ENCODE data around the gene LTN1.

The LTN1 gene

GRCh38 chr21:28928578-28929420 is 63.9 kb downstream of the LTN1 start:
- no peak for DNase-seq

- DNase-seq = no peak
These were observed 65.5 kb downstream of the LTN1 start for GRCh38 chr21:28927130-28927529.

- DNase-seq = no peak
These were observed 69.2 kb downstream of the LTN1 start for GRCh38 chr21:28923439-28923975.

- no peak for DNase-seq
These were observed 70.3 kb downstream of the LTN1 start for GRCh38 chr21:28922368-28922767.

- DNase-seq = no peak
These were observed 76.4 kb downstream of the LTN1 start for GRCh38 chr21:28916150-28916893.

- no peak for DNase-seq
These were observed 79.6 kb downstream of the LTN1 start for GRCh38 chr21:28913071-28913470.

GRCh38 chr21:28910280-28910887 is 82.3 kb downstream of the LTN1 start:
- DNase-seq = no peak

- DNase-seq = no peak
These were observed 84.3 kb downstream of the LTN1 start for GRCh38 chr21:28908351-28908750.

- no peak for DNase-seq
These were observed 85.8 kb downstream of the LTN1 start for GRCh38 chr21:28906841-28907240.

GRCh38 chr21:28906236-28906635 is 86.4 kb downstream of the LTN1 start:
- DNase-seq = no peak

GRCh38 chr21:28904961-28905435 is 87.7 kb downstream of the LTN1 start:
- DNase-seq = no peak

- no peak for DNase-seq
These were observed 89.2 kb downstream of the LTN1 start for GRCh38 chr21:28903448-28903847.

GRCh38 chr21:28900481-28900880 is 92.2 kb downstream of the LTN1 start:
- no peak for DNase-seq

- DNase-seq = no peak
These were observed 92.9 kb downstream of the LTN1 start for GRCh38 chr21:28899744-28900143.

- DNase-seq = no peak
These were observed 93.5 kb downstream of the LTN1 start for GRCh38 chr21:28899220-28899619.

GRCh38 chr21:28893687-28894086 is 99.0 kb downstream of the LTN1 start:
- DNase-seq = no peak

GRCh38 chr21:28892199-28893111 is 100.2 kb downstream of the LTN1 start:
- DNase-seq = no peak

GRCh38 chr21:28885853-28886177 is 106.9 kb downstream of the LTN1 start:
- DNase-seq = no peak

- DNase-seq = peak; percentile 94
These were observed 107.5 kb downstream of the LTN1 start for GRCh38 chr21:28884976-28885852.

- DNase-seq = no peak
These were observed 108.2 kb downstream of the LTN1 start for GRCh38 chr21:28884481-28884880.

GRCh38 chr21:28883931-28884330 is 108.7 kb downstream of the LTN1 start:
- no peak for DNase-seq
